GM13977 (cell line): ENCODE data around the gene ATP13A4.

Experiments used
- DNase-seq: peaks from one replicate; pipeline ENCODE4 v3.0.0; 2012; ENCODE audit warnings: low spot score
- CTCF ChIP-seq: IDR thresholded peaks from 2 replicates; pipeline ENCODE4 v1.5.1; 2012; ENCODE audit warnings: mild to moderate bottlenecking, control low read depth; ENCODE audit not compliant: insufficient read depth; ENCODE audit errors: extremely low read depth, missing control alignments
- in situ Hi-C: fragments of 300-500 bp; cut with MboI; formaldehyde crosslinking; loops from one replicate; pipeline ENCODE4 v1.12.0; 2022; ENCODE audit warnings: low sequenced_read_pairs, low pct_unique_long_range_greater_than_20kb, mixed read lengths, inconsistent platforms; ENCODE audit not compliant: unreplicated experiment

The ATP13A4 gene

GRCh38 chr3:193507566-193507965 is 47.1 kb downstream of the ATP13A4 start:
- no peak for DNase-seq
- TF ChIP-seq CTCF, result no peak
- in situ Hi-C loops, result no loop called here

GRCh38 chr3:193506921-193507320 is 47.8 kb downstream of the ATP13A4 start:
- in situ Hi-C loops, result no loop called here
- TF ChIP-seq CTCF, result no peak
- DNase-seq, result no peak

GRCh38 chr3:193502871-193503270 is 51.8 kb downstream of the ATP13A4 start:
- TF ChIP-seq CTCF, result no peak
- in situ Hi-C loops, result no loop called here
- DNase-seq, result no peak

- DNase-seq, result no peak
- in situ Hi-C loops, result no loop called here
- TF ChIP-seq CTCF, result no peak
These were observed 54.8 kb downstream of the ATP13A4 start for GRCh38 chr3:193499801-193500485.

- TF ChIP-seq CTCF, result no peak
- in situ Hi-C loops, result no loop called here
- no peak for DNase-seq
These were observed 55.4 kb downstream of the ATP13A4 start for GRCh38 chr3:193499136-193499770.

- no peak for TF ChIP-seq CTCF
- no peak for DNase-seq
- in situ Hi-C loops, result no loop called here
These were observed 56.5 kb downstream of the ATP13A4 start for GRCh38 chr3:193498215-193498614.
